GM12875 (cell line): ENCODE results near the gene LTB.
"Not testable (repeated sequence)": the region's sequence is repeated elsewhere in the genome, so short reads cannot be mapped to it uniquely, and the experiment has no call there.

Experiments used
- H3K4me3 ChIP-seq: one replicate; pipeline ENCODE4 v1.5.1; 2011; ENCODE audit warnings: low read depth, low read length, control low read depth
- CTCF ChIP-seq: IDR thresholded peaks from 2 replicates; pipeline ENCODE4 v1.5.1; 2011; ENCODE audit warnings: low read depth, mild to moderate bottlenecking, control low read depth, inconsistent platforms, low read length, moderate library complexity, borderline replicate concordance; ENCODE audit not compliant: insufficient read depth

LTB gene

GRCh38 chr6:31609519-31610406 is 27.5 kb upstream of the LTB start:
- H3K4me3 ChIP-seq: no peak overlapping the region
- no peak for TF ChIP-seq CTCF

- no peak overlapping the region for H3K4me3 ChIP-seq
- no peak for TF ChIP-seq CTCF
These were observed 25.1 kb upstream of the LTB start for GRCh38 chr6:31607317-31607716.

GRCh38 chr6:31597006-31597405 is 14.8 kb upstream of the LTB start:
- H3K4me3 ChIP-seq: no peak overlapping the region
- TF ChIP-seq CTCF: peak; percentile 46; the same call in 1 of the 2 replicates

GRCh38 chr6:31592396-31592771 is 10.2 kb upstream of the LTB start:
- TF ChIP-seq CTCF: no peak
- peak overlapping the region; percentile 36 for H3K4me3 ChIP-seq

- H3K4me3 ChIP-seq: not testable (repeated sequence)
These were observed 8.5 kb upstream of the LTB start for GRCh38 chr6:31590691-31591090.

- H3K4me3 ChIP-seq: no peak overlapping the region
- no peak for TF ChIP-seq CTCF
These were observed 6.8 kb upstream of the LTB start for GRCh38 chr6:31588871-31589650.

- no peak for TF ChIP-seq CTCF
- H3K4me3 ChIP-seq: peak overlapping the region; percentile 38
These were observed 5.9 kb upstream of the LTB start for GRCh38 chr6:31587791-31588777.
